ENCODE measurements around the gene VSTM4.

VSTM4 gene

GRCh38 chr10:49068209-49068608, 47.1 kb downstream of the VSTM4 start:
- DNase-seq: no peak

GRCh38 chr10:49066944-49067730, 48.2 kb downstream of the VSTM4 start:
- DNase-seq: no peak

GRCh38 chr10:49062229-49062628, 53.1 kb downstream of the VSTM4 start:
- no peak for DNase-seq

DNA sequence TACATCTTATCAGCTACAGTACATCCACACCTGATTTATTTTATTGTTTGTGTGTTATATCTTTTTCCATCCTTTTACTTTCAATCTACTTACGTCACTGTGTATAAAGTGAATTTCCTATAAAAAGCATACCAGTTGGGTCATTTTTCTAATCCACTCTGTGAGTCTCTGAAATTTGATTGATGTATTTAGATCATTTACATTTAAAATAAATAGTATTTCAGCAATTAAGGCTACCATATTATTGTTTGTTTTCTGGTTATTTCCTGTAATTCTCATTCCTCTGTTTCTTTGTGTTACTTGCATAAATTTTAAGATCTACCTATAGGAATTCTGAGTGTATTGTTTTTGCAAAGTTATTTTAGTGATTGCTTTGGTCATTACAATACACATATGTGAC, 53.7 kb downstream of the VSTM4 start:
- DNase-seq: no peak

GRCh38 chr10:49058463-49059255, 56.7 kb downstream of the VSTM4 start:
- no peak for DNase-seq

DNA sequence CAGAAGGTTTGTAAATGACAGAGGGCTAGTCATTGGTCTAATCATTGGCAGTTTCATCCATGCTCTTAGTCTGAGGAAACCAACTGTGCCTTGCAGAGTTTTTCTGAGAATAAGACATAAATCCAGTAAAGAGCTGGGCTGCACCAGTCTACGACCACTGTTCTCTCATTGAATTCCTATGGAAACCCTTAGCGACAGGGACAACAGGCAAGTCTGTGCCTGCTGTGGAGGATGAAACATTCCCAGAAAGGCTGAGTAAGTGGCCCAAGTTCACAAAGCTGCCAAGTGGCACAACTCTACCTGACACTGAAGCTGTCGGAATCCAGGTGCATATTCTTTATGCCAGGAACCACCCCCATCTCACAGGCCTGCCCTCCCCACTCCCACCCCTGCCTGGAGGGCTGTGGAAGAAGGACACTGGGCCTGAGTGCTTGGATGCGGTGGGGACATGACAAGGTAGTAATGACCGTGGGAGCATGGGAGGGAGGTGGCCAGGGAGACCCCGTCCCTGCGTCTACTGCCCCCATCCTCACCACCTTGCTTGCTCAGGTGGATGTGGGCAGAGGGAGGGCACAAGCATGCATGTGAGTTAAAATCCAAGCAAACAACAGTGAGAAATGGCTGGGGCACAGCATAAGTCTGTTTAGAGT, 58.0 kb downstream of the VSTM4 start:
- DNase-seq: no peak

- DNase-seq: no peak
Measured at GRCh38 chr10:49056356-49056755, 59.0 kb downstream of the VSTM4 start.

GRCh38 chr10:49055221-49055849, 60.0 kb downstream of the VSTM4 start:
- no peak for DNase-seq

DNA sequence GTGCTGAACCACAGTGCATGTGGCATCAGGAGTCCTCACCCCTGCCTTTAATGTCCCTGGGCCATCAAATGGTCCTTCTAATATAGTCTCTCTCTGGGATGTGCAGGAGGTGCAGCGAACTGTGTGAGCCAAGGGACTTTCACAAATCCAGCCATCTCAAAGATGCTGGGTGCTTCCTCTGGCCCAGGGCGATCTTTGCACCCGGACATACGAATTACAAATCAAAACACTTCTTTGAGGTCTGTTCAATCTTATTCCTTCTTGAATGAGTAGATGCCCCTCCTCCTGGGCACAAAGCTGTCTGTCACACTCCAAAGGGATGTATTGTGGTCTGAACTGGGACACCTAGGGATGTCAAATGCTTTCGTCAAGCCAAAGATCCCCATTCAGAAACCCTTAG, 60.6 kb downstream of the VSTM4 start:
- DNase-seq: no peak

DNA sequence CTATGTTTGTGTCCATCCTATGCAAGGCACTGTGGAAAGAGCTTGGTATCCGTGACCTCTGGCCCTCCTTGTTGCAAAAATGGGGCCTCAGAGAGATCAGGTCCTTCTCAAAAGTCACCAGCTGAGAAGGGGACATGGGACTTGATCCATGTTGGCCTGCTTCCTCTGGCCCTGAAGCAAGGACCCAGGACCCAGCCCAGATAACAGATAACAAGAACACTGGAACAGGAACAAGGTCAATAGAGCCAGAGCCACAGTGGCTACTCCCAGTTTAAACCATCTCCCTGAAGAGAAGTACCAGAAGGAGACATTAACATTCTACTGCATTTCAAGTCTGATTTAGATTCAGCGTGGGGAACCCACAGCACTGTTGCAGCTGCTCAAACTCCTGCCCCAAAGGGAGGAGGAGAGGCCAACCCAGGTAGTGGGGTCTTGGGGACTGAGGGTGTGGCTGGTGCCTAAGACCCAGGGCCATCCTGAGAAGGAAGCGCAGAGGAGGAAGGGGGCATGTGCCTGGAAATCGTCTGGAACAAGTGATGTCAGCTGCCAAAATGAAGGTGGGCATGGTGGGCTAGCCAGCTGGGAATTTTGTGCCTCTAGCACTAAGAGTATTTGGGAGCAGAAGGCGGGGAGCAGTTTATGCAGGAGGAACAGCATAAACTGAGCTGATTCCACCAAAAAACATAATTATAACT, 61.2 kb downstream of the VSTM4 start:
- no peak for DNase-seq

- DNase-seq: no peak
Measured at GRCh38 chr10:49053053-49053997, 62.0 kb downstream of the VSTM4 start.

DNA sequence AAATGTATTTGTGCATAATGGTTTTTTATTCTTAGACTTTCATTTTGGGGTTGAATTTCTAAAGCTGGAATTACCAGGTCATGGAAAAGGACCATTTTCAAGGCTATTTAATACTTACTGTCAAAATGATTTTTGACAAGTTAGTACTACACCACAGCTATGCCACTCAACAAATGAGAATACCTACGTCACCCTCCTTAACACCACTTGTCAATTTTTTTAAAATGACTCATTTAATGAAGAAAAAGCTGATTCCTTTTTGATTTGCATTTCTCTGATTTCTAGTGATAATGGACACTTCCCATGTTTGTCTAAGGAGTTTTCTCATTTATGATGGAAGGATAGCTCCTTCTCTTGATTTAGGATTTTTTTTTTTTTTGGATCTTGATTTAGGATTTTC, 63.3 kb downstream of the VSTM4 start:
- no peak for DNase-seq

GRCh38 chr10:49050906-49051305, 64.4 kb downstream of the VSTM4 start:
- no peak for DNase-seq

DNA sequence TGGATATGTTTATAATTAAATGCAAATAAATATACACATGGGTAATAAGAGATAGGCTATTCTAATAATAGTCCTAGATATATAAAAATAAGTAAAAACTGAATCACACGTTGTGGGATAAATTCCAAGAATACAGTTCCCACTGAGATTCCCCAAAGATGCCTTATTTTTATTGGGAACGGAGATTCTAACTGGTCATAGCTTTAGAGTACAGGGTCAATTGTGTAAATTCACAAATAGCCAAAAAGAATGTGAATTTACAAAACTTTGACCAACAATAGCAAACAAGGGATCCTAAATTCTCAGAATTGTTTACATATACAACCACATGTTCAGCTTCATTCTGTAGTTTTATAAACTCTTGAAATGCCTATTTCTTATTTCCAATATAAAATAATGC, 65.0 kb downstream of the VSTM4 start:
- DNase-seq: no peak

GRCh38 chr10:49049660-49050059, 65.7 kb downstream of the VSTM4 start:
- DNase-seq: no peak

GRCh38 chr10:49047128-49047639, 68.1 kb downstream of the VSTM4 start:
- DNase-seq: no peak

GRCh38 chr10:49044293-49045193, 70.8 kb downstream of the VSTM4 start:
- DNase-seq: no peak

DNA sequence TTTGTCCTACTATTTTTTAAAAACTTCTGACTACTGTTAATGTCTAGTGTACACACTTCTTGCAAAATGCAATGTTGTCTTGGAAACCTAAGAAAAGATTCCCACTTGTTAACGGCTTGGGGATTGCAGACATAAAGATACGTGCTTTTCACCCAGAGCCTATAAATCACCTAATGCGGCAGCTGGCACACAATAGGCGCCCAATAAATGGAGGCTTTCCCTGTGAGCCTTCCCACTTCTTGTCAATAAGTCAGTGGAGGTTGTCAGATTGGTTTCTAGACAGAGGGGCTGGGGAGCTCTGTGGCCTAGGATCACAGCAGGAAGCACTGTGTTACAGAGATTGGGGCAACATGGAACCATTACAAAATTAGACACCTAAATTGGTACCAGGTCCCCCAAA, 74.7 kb downstream of the VSTM4 start:
- DNase-seq: no peak

- DNase-seq: no peak
Measured at GRCh38 chr10:49039409-49039808, 75.9 kb downstream of the VSTM4 start.

- no peak for DNase-seq
Measured at GRCh38 chr10:49038711-49039110, 76.6 kb downstream of the VSTM4 start.
